ENCODE data around the gene MYO15A.

- TF ChIP-seq, protein P1, sequence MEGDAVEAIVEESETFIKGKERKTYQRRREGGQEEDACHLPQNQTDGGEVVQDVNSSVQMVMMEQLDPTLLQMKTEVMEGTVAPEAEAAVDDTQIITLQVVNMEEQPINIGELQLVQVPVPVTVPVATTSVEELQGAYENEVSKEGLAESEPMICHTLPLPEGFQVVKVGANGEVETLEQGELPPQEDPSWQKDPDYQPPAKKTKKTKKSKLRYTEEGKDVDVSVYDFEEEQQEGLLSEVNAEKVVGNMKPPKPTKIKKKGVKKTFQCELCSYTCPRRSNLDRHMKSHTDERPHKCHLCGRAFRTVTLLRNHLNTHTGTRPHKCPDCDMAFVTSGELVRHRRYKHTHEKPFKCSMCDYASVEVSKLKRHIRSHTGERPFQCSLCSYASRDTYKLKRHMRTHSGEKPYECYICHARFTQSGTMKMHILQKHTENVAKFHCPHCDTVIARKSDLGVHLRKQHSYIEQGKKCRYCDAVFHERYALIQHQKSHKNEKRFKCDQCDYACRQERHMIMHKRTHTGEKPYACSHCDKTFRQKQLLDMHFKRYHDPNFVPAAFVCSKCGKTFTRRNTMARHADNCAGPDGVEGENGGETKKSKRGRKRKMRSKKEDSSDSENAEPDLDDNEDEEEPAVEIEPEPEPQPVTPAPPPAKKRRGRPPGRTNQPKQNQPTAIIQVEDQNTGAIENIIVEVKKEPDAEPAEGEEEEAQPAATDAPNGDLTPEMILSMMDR (conservative IDR thresholded peaks at IDR 0.05; ENCODE audit: low read depth, low read length), result no peak
- TF ChIP-seq EZH2 (IDR thresholded peaks at IDR 0.05; ENCODE audit: low read length, unreplicated experiment) (no peak), EZH2phosphoT487 (IDR thresholded peaks at IDR 0.05; ENCODE audit: borderline replicate concordance, low read length) (no peak)
Measured at GRCh38 chr17:18227635-18228034, 119.1 kb downstream of the MYO15A start.

All from PC-3 (cell line).